SK-N-SH (cell line): ENCODE results near the gene PLD4.

Source experiments
- CTCF ChIP-seq: fragments of 200-600 bp; sonication (generic); IDR thresholded peaks from 2 replicates; pipeline ENCODE4 v1.6.1; 2017; ENCODE audit warnings: antibody characterized with exemption, mild to moderate bottlenecking, moderate library complexity
- FOSL2 ChIP-seq: IDR thresholded peaks from 2 replicates; pipeline ENCODE4 v1.4.0; 2012; ENCODE audit warnings: low read depth, mild to moderate bottlenecking, moderate library complexity, borderline replicate concordance
- MXI1 ChIP-seq: IDR thresholded peaks from 2 replicates; pipeline ENCODE4 v1.6.1; 2012; ENCODE audit warnings: mild to moderate bottlenecking, low read depth, low read length, improper control_type of control experiment
- POLR2AphosphoS5 ChIP-seq: IDR thresholded peaks from 2 replicates; pipeline ENCODE4 v1.6.1; 2012; ENCODE audit warnings: low read depth, low read length
- TAF1 ChIP-seq: IDR thresholded peaks from 2 replicates; pipeline ENCODE4 v1.6.1; 2012; ENCODE audit warnings: low read depth, mild to moderate bottlenecking, low read length, moderate library complexity, borderline replicate concordance
- TEAD4 ChIP-seq: IDR thresholded peaks from 2 replicates; pipeline ENCODE4 v1.4.0; 2012; ENCODE audit warnings: mild to moderate bottlenecking, borderline replicate concordance; ENCODE audit not compliant: insufficient read depth
- TF ChIP-seq, protein P1 (sequence below): IDR thresholded peaks from 2 replicates; pipeline ENCODE4 v1.4.0; 2012; ENCODE audit warnings: low read depth

- TF ChIP-seq TAF1 (no peak), TEAD4 (no peak), CTCF (no peak), MXI1 (no peak), POLR2AphosphoS5 (no peak), FOSL2 (no peak)
- TF ChIP-seq, protein P1, sequence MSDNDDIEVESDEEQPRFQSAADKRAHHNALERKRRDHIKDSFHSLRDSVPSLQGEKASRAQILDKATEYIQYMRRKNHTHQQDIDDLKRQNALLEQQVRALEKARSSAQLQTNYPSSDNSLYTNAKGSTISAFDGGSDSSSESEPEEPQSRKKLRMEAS: no peak
Observed at GRCh38 chr14:104924421-104925213, at the start of gene PLD4.
